NCI-H2029 (cell line): ENCODE measurements around the gene PPARG.

Source experiments
- DNase-seq: peaks from one replicate; lab custom pipeline; 2025; lab: John Stamatoyannopoulos, UW

The PPARG gene

DNA sequence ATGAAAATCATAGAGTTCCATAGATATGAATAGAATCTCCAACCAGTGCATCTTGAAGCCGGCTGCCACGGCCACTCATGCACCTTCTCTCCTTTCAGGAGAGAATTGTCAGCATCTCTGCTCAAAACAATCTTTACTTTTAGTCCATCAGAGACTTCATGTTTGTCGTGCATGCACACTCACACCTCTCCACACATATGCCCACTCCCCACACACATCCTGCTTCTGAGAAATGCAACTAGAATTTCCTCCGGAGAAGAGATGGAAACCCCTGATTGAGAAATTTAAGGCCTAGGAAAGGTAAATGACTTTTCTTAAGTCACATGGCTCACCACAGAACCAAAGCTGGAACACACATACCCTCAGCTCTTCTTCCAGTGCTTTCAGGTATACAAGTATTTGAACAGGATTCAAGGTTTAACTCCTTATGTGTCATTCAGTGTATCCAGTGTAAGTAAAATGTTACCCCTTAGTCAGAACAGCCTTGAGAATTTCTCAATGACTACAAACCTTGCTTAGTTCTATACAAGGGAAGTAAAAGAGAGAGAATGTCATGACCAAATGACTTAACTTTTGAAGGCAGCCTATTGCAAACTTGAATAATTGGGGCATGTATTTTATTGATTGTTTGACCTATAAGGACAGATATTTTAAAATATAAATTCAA is 126.3 kb downstream of the PPARG start:
- DNase-seq, result no peak

DNA sequence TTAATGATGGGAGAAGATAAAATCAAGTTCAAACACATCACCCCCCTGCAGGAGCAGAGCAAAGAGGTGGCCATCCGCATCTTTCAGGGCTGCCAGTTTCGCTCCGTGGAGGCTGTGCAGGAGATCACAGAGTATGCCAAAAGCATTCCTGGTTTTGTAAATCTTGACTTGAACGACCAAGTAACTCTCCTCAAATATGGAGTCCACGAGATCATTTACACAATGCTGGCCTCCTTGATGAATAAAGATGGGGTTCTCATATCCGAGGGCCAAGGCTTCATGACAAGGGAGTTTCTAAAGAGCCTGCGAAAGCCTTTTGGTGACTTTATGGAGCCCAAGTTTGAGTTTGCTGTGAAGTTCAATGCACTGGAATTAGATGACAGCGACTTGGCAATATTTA is 127.9 kb downstream of the PPARG start:
- DNase-seq, result no peak

DNA sequence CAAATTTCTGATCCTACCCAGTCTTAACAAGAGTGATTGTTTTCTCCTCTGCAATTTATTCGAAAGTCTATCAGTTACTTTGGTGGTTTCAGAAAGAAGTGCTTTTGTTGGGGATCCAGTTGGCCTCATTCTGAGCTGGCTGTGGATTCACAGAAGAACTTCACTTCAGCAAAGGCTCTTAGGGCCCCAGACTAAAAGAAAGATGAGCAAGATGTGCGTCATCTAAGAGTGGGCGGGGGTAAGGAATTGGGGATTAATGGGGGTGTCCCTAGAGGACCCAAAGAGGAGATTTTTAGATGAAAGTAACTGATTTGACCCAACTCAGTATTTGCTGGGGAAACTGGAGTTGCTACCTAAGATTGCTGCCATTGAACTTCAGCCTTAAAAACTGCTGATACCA is 131.5 kb downstream of the PPARG start:
- no peak for DNase-seq

DNA sequence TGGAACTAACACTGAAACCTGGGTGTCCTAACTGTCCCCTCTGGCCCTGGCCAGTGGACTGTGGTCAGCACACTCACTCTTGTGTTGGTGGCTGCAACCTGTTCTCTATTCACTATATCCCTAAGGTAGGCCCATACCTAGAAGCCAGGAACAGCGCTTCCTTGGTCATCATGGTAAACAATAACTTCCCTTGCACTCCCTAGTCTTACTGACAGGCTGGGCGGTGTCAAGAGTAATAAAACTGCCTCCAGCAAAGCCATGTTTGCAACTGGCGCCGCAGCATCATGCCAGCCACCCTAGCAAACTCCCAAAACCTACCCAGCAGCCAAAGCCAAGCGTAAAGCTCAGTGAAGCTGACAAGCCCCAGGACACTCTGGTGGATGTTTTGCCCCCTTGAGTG is 132.3 kb downstream of the PPARG start:
- no peak for DNase-seq

DNA sequence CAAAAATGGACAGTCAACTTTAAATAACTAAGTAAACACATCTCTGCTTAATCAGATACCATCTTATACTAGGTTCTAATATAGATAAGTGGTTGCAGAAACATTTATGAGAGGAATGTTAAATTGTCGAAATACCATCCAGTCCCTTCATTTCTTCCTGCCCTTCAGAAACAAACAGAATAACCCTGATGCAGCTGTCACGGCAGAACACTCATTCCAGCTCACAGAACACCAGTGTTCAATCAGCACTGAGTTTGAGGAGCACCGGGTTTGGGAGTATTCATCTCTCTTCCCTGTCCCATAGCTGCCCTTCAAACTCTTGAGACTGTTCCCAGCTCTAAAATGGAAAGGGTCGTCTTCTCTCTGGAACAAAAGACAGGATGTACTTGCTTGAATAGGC is 134.3 kb downstream of the PPARG start:
- no peak for DNase-seq

DNA sequence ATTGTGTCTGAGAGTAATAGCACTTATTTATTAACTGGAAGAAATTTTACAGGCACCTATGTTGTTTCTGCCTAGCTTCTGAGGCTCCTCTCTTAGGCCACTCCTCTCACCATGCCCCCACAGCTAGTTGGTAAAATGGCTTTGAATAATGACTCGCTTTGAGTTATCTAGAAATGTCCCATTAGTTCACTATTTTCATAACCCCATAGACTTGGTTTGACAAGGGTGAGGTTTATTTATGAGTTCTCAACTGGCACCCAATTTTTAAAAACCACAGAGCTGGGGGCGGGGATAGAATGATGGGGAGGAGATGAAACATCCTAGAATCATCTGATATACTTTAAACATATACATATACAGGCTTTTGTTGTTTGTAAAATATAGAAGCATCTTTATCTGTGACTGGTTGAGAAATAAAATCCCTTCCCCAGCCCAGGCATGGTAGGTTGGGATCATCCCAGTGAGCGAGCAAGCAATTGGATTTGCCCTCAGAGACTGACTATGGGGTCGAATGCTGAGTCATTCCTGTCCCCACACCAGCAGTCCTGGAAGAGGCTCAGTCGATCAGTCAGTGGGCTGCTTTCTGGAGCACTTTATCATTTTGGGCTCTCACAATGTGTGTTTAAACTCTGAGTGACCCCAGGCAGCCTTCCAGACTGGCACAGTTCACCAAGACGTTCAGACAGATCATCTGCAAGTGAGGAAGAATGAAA is 135.2 kb downstream of the PPARG start:
- no peak for DNase-seq

DNA sequence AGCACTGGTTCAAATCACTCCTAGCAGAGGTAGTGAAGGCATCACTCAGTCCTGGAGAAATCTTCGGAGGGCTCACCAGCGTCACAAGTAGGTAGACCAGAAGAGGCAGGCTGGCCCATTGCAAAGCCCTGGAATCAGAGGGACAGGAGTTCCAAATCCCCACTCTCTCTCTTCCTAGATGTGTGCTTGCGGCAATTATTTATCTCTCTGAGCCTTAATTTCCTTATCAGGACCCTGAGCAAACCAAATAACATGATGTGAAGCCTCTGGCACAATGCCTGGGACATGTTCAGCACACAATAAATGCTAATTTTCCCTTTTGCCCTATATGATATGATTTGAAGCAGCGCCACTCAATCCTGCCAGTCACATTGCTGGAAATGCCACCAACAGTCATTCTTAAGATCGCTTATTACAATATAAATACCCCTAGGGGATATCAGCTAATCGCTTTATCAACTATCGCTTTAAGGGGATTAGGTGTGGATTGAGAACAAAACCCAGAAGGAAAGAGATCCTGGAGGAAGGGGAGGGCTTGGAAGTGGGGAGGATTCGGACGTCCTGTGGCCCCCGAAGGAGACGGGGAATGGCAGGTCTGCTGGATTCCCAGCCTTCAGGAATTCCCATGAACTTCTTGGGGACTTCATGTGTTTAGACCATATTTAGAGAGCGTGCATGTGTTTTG is 135.9 kb downstream of the PPARG start:
- DNase-seq, result no peak

DNA sequence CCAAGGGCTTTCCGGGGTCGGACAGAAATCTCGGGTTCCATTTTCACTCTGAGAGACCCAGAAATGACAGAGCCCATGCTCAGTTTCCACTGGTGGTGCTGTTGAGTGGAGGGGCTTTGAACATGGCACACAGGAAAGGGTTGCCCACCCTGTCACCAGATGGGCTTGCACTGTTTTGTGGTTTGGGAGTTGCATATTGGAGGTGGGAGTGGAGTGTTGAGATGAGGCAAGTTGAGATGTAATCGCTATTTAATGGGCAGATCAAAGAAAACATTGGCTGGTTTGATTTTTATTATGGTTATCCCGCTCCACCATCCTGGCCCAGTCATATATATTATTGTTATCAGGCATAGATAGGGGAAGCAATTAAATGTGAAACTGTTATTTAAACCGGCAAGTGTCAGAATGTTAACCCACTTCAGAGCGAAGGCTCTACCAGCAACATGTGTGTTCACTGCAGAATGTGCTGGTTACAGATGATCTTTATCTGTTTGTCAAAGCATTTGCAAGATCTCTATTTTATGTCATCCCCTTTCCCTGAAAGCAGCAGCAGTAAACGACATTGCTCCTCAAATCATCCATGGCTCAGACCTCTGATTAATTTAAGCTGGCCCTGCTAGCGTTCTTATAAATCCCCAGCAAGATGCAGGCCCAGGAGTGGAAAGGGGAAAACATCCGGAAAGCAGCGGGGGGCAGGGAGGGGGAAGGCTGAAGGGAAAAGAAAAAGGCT is 137.1 kb downstream of the PPARG start:
- no peak for DNase-seq

DNA sequence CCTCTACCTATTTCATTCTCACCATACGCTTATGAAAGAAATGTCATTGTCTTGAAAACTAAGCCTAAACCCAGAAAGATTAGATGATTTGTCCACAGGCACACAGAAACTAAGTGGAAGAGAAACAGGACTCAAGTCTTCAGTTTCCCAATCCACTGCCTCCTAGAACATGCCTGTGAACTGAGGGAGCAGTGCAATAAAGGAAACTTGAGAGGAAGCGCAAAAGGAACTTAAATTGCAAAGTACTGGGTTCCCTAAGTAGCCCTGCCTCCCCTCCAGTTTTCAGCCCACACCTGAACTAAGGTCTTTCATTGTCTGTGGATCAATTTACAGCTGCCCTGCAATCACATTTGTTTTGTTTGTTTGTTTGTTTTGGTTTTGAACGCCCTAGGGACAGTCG is 138.7 kb downstream of the PPARG start:
- DNase-seq, result no peak

DNA sequence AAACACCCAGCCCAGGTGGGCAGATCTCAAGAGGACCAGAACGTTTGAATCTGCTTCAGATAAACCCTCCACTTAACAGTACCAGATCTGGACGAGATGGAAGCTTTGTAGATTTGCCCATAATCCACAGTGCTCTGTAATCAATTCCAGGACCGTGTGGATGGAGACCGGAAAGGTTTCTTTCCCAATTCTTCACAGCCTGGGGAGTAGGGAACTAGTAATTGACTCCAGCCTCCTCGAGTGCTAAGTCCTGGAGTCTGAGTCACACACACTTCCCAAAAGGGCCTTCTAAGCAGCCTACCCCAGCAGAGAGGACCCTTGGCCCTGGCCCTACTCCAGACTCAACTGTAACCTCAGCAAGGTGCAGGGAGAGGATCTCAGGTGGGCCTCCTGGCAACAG is 139.3 kb downstream of the PPARG start:
- DNase-seq, result no peak

DNA sequence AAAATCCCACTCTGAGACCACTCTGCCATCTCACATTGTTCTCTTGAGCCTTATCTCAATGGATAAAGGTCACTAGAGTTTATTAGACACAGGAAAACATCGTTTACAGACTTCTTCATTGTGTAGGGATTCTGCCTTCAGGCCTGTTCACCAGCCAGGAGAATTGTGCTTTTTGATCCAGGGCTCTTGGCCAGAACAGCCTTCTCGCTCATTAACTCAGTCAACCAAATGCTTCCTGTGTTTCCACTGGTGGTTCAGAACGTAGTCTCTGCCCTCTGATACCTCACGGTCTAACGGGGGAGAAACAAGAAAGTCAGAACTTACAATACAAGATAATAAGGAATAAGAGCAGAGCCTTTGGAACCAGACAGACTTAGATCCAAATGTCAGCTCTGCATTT is 141.2 kb downstream of the PPARG start:
- no peak for DNase-seq

DNA sequence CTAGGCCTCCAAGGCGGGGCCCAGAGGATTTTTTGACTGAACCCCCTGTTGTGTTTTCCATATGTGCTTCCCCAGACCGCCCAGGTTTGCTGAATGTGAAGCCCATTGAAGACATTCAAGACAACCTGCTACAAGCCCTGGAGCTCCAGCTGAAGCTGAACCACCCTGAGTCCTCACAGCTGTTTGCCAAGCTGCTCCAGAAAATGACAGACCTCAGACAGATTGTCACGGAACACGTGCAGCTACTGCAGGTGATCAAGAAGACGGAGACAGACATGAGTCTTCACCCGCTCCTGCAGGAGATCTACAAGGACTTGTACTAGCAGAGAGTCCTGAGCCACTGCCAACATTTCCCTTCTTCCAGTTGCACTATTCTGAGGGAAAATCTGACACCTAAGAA is 145.0 kb downstream of the PPARG start:
- DNase-seq, result no peak

DNA sequence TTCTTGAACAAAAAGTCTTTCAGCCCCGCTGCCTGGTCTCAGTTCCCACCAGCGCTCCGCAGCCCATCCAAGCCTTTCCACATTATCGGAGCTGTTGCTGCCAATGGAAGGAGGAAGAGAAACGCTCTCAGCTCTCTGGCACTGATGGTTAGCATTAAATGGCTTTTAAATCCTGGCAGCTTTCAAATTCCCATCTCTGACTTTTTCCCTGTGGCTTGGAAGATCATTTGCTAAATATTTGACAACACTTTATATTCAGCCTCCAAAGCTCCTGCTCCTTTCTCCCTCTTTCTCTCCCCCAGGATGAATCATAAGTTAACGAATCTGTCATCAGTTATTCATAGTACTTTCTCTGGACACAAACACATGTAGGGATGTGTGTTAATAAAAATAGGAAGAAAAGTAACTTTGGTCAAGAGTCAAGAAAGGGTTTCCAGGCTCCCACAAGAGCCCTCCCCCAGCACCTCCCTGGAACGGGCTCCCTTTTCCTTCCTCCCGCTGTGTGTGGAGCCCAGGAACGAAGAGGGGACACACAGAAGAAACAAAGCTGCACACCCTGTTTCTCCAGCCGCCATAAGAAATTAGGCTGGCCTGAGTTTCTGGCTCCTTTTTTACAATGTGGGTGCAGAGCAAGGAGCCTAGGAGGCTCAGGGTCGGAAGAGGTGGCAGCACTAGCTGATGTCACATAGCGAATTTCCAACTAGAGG is 147.8 kb downstream of the PPARG start:
- DNase-seq, result no peak

DNA sequence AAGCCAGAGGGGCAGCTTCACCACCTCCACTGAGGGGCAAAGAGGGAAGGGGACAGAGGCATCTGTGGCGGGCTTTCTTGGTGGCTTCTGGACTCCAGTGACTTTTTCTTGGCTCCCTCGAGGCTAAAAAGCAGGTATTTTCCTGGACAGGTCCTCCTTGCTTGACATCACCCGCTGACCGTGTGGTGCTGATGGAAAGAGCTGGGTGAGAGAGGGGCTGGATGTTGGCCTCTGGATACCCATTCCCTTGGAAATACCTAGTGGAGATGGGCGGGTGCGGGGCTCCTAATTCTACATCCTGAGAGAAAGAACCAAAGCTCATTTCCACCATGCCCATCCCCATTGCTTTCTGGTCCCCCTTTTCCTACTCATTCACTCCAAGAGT is 148.3 kb downstream of the PPARG start:
- no peak for DNase-seq

DNA sequence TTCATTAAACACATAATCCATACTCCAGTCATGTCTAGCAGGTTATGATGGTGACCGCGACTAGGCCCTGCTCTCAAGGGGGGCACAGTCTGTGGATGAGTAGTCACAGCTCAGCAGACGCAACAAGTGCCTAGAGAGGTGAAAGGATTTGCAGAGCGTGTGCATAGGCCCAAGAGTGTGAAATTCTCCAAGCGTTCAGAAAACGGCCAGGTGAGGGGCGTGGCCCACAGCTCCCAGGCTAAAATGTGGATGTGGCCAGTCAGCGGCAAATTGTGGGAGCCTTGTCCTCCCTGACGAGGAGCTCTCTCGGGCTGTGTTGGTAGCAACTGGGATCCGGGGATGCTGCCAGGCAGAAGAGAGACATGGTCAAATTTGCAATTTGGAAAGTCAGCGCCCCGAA is 149.0 kb downstream of the PPARG start:
- no peak for DNase-seq

DNA sequence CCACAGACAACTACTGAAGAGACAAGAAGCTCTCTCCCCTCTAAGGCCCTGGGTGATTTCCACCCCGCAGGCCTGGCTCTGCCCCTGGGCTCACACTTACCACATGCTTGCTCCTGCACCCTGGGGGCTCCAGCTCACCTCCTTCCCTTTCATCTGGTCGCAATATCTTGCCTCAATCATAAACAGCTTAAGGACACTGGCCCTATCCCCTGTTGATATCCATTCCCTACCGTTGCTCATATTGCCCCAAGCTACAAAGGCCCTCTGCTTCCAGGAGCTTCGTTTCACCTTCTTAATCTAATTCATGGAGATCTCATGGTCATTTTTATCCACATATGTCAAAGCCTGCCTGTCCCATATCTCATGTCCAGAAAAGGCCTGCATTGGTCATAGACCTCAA is 149.4 kb downstream of the PPARG start:
- no peak for DNase-seq

DNA sequence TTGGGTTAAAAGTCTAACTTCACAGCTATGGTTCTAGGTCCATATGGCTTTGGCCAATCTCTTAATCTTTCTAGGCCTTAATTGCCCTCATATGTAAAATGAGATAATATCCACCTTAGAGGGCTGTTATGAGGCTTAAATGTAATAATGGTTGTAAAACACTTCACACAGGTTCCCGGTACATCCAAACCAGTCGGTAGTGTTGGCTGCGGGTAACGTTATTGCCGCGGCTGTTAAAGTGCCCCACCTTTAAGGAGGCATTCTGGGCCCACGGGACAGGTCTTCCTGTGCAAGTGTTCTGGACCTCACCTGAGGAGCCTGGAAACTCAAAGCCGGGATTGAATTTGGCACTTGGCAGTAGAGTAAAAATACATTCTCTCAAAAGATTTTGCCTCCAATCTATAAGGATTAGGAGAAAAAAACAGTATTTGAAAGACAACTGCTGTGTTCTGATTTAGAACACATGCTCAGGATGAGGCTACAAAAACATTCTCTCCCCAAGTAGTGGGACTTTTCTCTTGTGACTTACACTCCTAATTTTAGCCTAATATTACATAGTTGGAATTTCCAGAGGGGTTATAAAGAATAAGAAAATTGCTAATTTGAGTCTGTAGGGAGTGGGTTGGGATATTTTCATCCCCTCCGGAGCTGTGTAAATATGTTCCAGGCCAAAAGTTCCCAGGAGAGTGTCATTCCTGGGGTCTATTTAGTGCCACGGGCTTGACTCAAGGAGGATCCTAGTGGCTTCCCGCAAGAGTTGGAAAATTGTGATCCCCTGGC is 150.5 kb downstream of the PPARG start:
- DNase-seq, result no peak

DNA sequence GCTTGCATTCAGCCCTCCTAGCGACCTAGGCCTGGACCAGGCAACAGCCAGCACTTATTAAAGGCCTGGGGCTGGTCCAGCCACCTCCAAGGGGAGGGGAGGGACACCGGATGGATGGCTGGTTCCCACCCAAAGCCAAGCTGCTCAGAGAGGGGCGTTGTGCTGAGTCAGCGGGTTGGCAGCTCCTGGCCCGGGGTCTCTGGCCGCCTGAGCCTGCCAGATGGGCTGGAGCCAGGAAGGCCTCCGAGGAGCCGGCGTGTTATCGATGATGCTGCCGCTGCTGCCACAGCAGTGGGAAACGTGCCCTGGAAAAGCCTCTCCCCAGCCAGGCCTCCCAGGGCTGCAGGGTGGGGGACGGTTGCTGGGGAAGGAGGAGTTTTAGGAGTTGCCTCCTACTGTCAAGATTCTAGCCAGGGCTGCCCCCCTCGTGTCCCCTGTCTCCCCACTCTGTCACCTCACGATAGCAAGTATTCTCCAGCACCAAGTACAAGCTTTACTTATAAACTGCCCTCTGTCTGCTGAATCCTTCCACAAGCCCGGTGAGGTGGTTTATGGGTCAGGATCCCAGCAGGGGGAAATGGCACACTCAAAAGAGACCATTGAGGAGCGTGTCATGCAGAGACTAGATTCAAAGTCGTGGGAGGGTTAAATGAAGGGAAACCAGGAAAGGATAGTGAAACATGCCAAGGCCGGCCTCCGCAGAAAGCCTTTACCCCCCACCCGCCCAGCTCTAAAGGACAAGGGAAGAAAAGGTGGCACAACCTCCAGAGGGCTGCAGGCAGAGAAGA is 152.3 kb downstream of the PPARG start:
- no peak for DNase-seq

DNA sequence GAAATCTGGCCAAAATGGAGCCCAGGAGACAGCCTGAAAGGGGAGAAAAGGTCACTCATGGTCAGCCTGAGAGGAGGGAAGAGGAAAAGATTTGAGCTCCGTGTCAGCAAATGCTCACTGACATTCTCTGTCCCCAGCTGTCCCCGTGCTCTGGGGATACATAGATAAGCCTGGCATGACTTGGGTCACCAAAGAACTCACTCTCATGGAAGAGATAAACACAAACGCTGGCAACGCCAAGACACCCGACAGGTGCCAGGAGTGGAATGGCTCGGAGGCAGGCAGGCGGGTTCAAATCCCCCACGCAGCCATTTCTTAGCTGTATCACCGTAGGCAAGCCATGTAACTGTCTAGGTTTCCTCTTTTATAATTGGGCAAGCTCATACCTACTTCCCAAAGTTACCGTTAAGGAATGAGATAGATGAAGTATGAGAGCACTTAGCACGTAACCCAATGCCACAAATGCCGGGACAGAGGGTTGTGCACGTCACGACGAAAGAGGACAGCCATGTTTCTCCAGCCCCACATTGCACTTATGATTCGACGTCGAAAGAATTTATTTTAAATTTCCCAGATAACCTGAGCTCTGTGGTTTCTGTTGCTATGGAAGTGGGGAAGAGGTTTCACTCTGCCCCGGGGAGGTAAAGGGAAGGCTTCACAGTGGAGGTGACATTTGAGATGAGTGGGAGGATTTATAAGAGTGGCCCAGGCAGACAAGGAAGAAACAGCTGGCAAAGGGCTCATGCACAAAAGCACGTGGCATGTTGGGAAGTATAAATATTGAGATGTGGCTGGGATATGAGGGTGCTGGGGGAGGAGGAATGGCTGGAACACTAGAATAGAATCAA is 154.0 kb downstream of the PPARG start:
- no peak for DNase-seq
